B cell (primary cell): ENCODE data around the gene CDC14C. TPM values are rescaled to one million over a fixed set of nuclear protein-coding genes. Genes with fewer than 3 reads are reported as not detected.

Source experiments
- ATAC-seq: fragments of 200-7000 bp; cut with Tn5 transposase; one replicate; pipeline ENCODE4 v1.10.0; 2021; ENCODE audit warnings: low read depth, mild to moderate bottlenecking, moderate number of reproducible peaks, moderate library complexity
- CTCF ChIA-PET: fragments of 350-600 bp; sonication (Branson Sonifier 250); formaldehyde crosslinking; loops from one replicate; lab custom pipeline; 2021; ENCODE audit warnings: antibody characterized with exemption, inconsistent platforms; lab: Charles Lee
- POLR2A ChIA-PET: fragments of 350-600 bp; sonication (Branson Sonifier 250); formaldehyde crosslinking; loops from one replicate; lab custom pipeline; 2021; ENCODE audit warnings: antibody characterized with exemption; lab: Charles Lee
- DNase-seq: peaks from one replicate; pipeline ENCODE4 v3.0.0; 2013
- H2AFZ ChIP-seq: 2 replicates; pipeline ENCODE4 v1.6.1; 2012; ENCODE audit warnings: mild to moderate bottlenecking, low read depth, low read length; ENCODE audit not compliant: insufficient read depth, poor library complexity, severe bottlenecking
- H3K27ac ChIP-seq, 2 donors: 1 replicate in 1 of 2; 2 replicates in 1 of 2; pipeline ENCODE4 v1.5.1; 2012 to 2013; ENCODE audit warnings: low read length in 2 of 2, mild to moderate bottlenecking in 2 of 2, moderate library complexity in 1 of 2
- H3K27me3 ChIP-seq, 4 experiments: fragments of 200-600 bp in 1 of 4; sonication (generic) in 1 of 4; replicated peaks in 1 of 4; 1 replicate in 2 of 4; 2 replicates in 2 of 4; pipeline versions ENCODE4 v1.6.1 to v1.7.0; 2013 to 2016; ENCODE audit warnings: low read length in 3 of 4, mild to moderate bottlenecking in 2 of 4, mixed read lengths in 1 of 4, moderate library complexity in 1 of 4; ENCODE audit not compliant: insufficient read depth in 4 of 4, control insufficient read depth in 3 of 4; ENCODE audit errors: control extremely low read depth in 1 of 4
- H3K36me3 ChIP-seq, 2 experiments: replicated peaks in 1 of 2; 1 replicate in 1 of 2; 2 replicates in 1 of 2; pipeline versions ENCODE4 v1.6.1 to v1.7.1; 2013; ENCODE audit warnings: low read length in 1 of 2; ENCODE audit not compliant: insufficient read depth in 2 of 2, control insufficient read depth in 1 of 2; ENCODE audit errors: control extremely low read depth in 1 of 2, extremely low read depth in 1 of 2
- H3K4me1 ChIP-seq, 2 donors: fragments of 200-600 bp in 1 of 2; sonication (generic) in 1 of 2; 1 replicate in 1 of 2; 2 replicates in 1 of 2; pipeline versions ENCODE4 v1.5.1 to v1.6.1; 2013 to 2017; ENCODE audit warnings: low read length in 2 of 2; ENCODE audit not compliant: control insufficient read depth in 2 of 2, insufficient read depth in 2 of 2
- H3K4me2 ChIP-seq: replicated peaks from 2 replicates; pipeline ENCODE3; 2012; ENCODE audit warnings: mild to moderate bottlenecking, low read depth, low read length; ENCODE audit not compliant: poor library complexity, severe bottlenecking
- H3K4me3 ChIP-seq, 5 experiments: fragments of 200-600 bp in 1 of 5; sonication (generic) in 1 of 5; 1 replicate in 3 of 5; 2 replicates in 2 of 5; pipeline versions ENCODE4 v1.5.1 to v1.7.0; 2011 to 2016; ENCODE audit warnings: low read length in 4 of 5, mild to moderate bottlenecking in 4 of 5, low read depth in 2 of 5, control low read depth in 1 of 5, moderate library complexity in 1 of 5; ENCODE audit not compliant: insufficient read depth in 1 of 5; ENCODE audit errors: control extremely low read depth in 1 of 5, extremely low read depth in 1 of 5
- H3K79me2 ChIP-seq: fragments of 200-600 bp; sonication (generic); one replicate; pipeline ENCODE4 v1.6.0; 2016; ENCODE audit warnings: low read length; ENCODE audit not compliant: control insufficient read depth, insufficient read depth
- H3K9ac ChIP-seq: fragments of 200-600 bp; sonication (generic); 2 replicates; pipeline ENCODE4 v1.6.1; 2017; ENCODE audit warnings: mild to moderate bottlenecking, low read length, moderate library complexity
- H3K9me3 ChIP-seq, 3 donors: one replicate each; pipeline versions ENCODE4 v1.6.1 to v1.7.1; 2013; ENCODE audit warnings: low read length in 2 of 3; ENCODE audit not compliant: control insufficient read depth in 2 of 3, insufficient read depth in 1 of 3; ENCODE audit errors: control extremely low read depth in 1 of 3
- H4K20me1 ChIP-seq: 2 replicates; pipeline ENCODE4 v1.6.0; 2012; ENCODE audit warnings: mild to moderate bottlenecking, low read length; ENCODE audit not compliant: insufficient read depth, control insufficient read depth, poor library complexity, severe bottlenecking
- H3K27ac Mint-ChIP-seq: one replicate; pipeline ENCODE4 v1.8.0; 2021; ENCODE audit warnings: mixed read lengths
- H3K27me3 Mint-ChIP-seq: one replicate; pipeline ENCODE4 v1.8.0; 2021; ENCODE audit warnings: mixed read lengths
- H3K4me1 Mint-ChIP-seq: one replicate; pipeline ENCODE4 v1.8.0; 2021; ENCODE audit warnings: mixed read lengths
- H3K4me3 Mint-ChIP-seq: one replicate; pipeline ENCODE4 v1.8.0; 2021; ENCODE audit warnings: mixed read lengths
- H3K9me3 Mint-ChIP-seq: one replicate; pipeline ENCODE4 v1.8.0; 2022; ENCODE audit warnings: mixed read lengths; ENCODE audit not compliant: insufficient read depth
- EZH2 ChIP-seq: IDR thresholded peaks from 2 replicates; pipeline ENCODE4 v1.6.1; 2012; ENCODE audit warnings: borderline replicate concordance, low read depth, mild to moderate bottlenecking, moderate library complexity, low read length; ENCODE audit not compliant: insufficient read depth, poor library complexity, severe bottlenecking
- WGBS: methylation state at CpG from one replicate; pipeline ENCODE4 v1.1.5; 2013; ENCODE audit warnings: missing lambda C conversion rate; ENCODE audit not compliant: insufficient coverage; 5-methylcytosine and 5-hydroxymethylcytosine counted together
- intact Hi-C: fragments of 100-400 bp; cut with micrococcal nuclease; formaldehyde crosslinking; loops from one replicate; pipeline ENCODE4 v1.10.0; 2022
- polyA minus RNA-seq: library from RNA; depleted of rRNA, polyadenylated mRNA; stranded (reverse); fragments of >200 nt; gene quantifications from 2 replicates; pipeline ENCODE4 v1.2.3, GENCODE V29; 2012
- polyA plus RNA-seq: library from polyadenylated mRNA; depleted of rRNA; stranded (reverse); fragments of >200 nt; gene quantifications from 2 replicates; pipeline ENCODE4 v1.2.3, GENCODE V29; 2012
- total RNA-seq, 2 donors: library from RNA; stranded (reverse); fragments of 120-200 nt in 1 of 2; gene quantifications; 1 replicate in 1 of 2; 2 replicates in 1 of 2; pipeline versions ENCODE4 v1.2.3 to v1.2.4, GENCODE V29; 2013 to 2022
- TF ChIP-seq, protein P1 (sequence below): fragments of 200-600 bp; IDR thresholded peaks from one replicate; pipeline ENCODE4 v1.8.0; 2022; ENCODE audit warnings: antibody characterized with exemption, mild to moderate bottlenecking

Gene CDC14C
- not detected in 2 replicates for total RNA-seq
- total RNA-seq (2013): not detected
- polyA plus RNA-seq: not detected in 2 replicates
- polyA minus RNA-seq: not detected in 2 replicates

DNA sequence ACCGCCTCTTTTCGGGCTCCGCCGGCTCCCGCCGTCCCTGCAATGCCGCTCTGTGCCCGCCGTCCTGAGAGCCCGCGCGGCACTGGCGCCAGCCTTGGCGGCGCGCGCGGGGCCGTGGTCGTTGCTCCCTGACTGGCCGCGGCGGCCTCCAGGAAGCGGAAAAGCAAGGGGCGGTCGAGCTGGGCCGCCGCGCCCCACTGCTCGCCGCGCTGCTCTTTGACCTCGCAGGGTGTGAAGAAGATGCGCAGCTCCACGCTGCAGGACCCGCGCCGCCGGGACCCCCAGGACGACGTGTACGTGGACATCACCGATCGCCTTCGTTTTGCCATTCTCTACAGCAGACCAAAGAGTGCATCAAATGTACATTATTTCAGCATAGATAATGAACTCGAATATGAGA lies at the start of gene CDC14C:
Gene CDC14C (plus strand): TSS at position 115 of the 400 bp plus-strand sequence. CDS start 126 bp downstream, at position 241.
- H3K79me2 ChIP-seq: no peaks in the 10 kb centered on the region
- H3K9ac ChIP-seq: no peak within 1 kb of the TSS
- no peaks in the 10 kb centered on the region for H3K9me3 ChIP-seq
- no peak within 1 kb of the TSS for H3K27ac ChIP-seq
- H3K4me1 ChIP-seq: no peaks in the 10 kb centered on the region
- Mint-ChIP-seq H3K9me3 (no peaks in the 10 kb centered on the region), H3K4me1 (no peaks in the 10 kb centered on the region), H3K27ac (no peak within 1 kb of the TSS), H3K27me3 (no peaks in the 10 kb centered on the region), H3K4me3 (no peak within 1 kb of the TSS)
- TF ChIP-seq, protein P1, sequence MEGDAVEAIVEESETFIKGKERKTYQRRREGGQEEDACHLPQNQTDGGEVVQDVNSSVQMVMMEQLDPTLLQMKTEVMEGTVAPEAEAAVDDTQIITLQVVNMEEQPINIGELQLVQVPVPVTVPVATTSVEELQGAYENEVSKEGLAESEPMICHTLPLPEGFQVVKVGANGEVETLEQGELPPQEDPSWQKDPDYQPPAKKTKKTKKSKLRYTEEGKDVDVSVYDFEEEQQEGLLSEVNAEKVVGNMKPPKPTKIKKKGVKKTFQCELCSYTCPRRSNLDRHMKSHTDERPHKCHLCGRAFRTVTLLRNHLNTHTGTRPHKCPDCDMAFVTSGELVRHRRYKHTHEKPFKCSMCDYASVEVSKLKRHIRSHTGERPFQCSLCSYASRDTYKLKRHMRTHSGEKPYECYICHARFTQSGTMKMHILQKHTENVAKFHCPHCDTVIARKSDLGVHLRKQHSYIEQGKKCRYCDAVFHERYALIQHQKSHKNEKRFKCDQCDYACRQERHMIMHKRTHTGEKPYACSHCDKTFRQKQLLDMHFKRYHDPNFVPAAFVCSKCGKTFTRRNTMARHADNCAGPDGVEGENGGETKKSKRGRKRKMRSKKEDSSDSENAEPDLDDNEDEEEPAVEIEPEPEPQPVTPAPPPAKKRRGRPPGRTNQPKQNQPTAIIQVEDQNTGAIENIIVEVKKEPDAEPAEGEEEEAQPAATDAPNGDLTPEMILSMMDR: no peak
- no peak for TF ChIP-seq EZH2
- H3K4me2 ChIP-seq: no peak within 1 kb of the TSS
- ChIA-PET CTCF (no interaction called here), POLR2A (no interaction called here)
- DNase-seq: no peak
- H3K27me3 ChIP-seq: no peaks in the 10 kb centered on the region
- H3K4me3 ChIP-seq: no peak within 1 kb of the TSS
- 95% methylated on average over 45 of the region's 46 CpGs for WGBS
- H4K20me1 ChIP-seq: no peaks in the 10 kb centered on the region
- H2AFZ ChIP-seq: no peak within 1 kb of the TSS
- intact Hi-C loops: no loop called here
- ATAC-seq: no peak
- H3K36me3 ChIP-seq: no peaks in the 10 kb centered on the region

DNA sequence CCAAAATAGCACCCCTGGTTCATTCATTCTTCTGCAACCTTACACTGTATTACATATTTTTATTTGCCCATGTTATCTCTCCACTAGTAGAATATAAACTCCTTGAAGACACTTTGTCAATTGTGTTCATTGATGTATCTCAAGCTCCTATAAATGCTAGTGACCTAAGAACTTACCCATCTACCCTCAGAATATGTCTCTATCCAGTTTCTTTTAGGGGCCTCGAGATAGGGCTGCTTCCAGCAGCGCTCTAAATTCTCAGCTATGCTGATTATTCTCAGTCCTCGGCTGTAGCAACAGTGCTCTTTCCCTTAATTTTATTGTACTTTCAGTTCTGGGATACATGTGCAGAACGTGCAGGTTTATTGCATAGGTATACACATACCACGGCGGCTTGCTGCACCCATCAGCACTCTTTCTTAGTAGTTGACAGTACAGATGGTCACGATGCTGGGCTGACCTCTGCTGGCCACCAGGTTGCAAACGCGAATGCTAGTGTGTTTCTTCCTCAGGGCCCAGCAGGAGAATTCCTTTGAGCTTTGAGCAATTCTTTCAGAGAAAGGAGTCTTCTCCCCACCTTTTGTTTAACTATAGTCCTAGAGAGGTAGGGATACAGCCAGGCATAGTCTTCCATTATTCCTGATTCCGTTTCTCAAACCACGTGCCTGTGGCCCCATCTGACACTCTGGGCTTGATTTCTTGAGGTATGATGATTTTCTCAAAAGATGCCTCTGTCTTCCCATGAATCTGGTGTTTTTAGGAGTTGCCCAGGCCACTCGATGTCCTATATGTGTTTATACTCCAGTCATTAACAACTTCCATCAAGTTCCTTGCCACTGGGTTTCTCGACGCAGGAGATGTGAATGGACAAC lies 49.1 kb upstream of the CDC14C start:
- H3K79me2 ChIP-seq: no peaks in the 10 kb centered on the region
- 53% methylated on average over 5 of the region's 14 CpGs for WGBS
- H3K4me2 ChIP-seq: no peak overlapping the region
- H3K9ac ChIP-seq: no peak overlapping the region
- ATAC-seq (no peak), DNase-seq (no peak)
- H3K4me1 ChIP-seq: no peaks in the 10 kb centered on the region
- intact Hi-C loops: no loop called here
- Mint-ChIP-seq H3K27me3 (no peaks in the 10 kb centered on the region), H3K4me1 (no peaks in the 10 kb centered on the region), H3K4me3 (no peak overlapping the region), H3K27ac (no peak overlapping the region), H3K9me3 (no peaks in the 10 kb centered on the region)
- ChIA-PET CTCF (no interaction called here), POLR2A (no interaction called here)
- no peaks in the 10 kb centered on the region for H3K27me3 ChIP-seq
- no peak overlapping the region for H3K27ac ChIP-seq
- no peak overlapping the region for H2AFZ ChIP-seq
- no peak overlapping the region for H3K4me3 ChIP-seq
- H3K9me3 ChIP-seq: no peaks in the 10 kb centered on the region
- no peaks in the 10 kb centered on the region for H4K20me1 ChIP-seq
- no peak for TF ChIP-seq EZH2
- no peaks in the 10 kb centered on the region for H3K36me3 ChIP-seq
